Mesendoderm (in vitro differentiated cells): Measurements from ENCODE around the gene TMEM150C.
A peak's percentile ranks its signal among the peaks of the same experiment; 100 is the strongest.
"Not testable (repeated sequence)": the region's sequence is repeated elsewhere in the genome, so short reads cannot be mapped to it uniquely, and the experiment has no call there.

Source experiments
- DNase-seq: peaks from one replicate; pipeline ENCODE4 v3.0.0; 2013
- H2AK5ac ChIP-seq: 2 replicates; pipeline ENCODE4 v1.6.1; 2013; ENCODE audit warnings: low read length, inconsistent platforms
- H2BK120ac ChIP-seq: 2 replicates; pipeline ENCODE4 v1.6.1; 2013; ENCODE audit warnings: low read depth, mild to moderate bottlenecking, low read length, moderate library complexity, mixed read lengths
- H2BK15ac ChIP-seq: replicated peaks from 2 replicates; pipeline ENCODE4 v1.6.1; 2013; ENCODE audit warnings: low read depth, mild to moderate bottlenecking, moderate library complexity
- H2BK5ac ChIP-seq: 2 replicates; pipeline ENCODE4 v1.6.1; 2013; ENCODE audit warnings: low read length, inconsistent platforms
- H3K18ac ChIP-seq: 2 replicates; pipeline ENCODE4 v1.6.1; 2013; ENCODE audit warnings: mild to moderate bottlenecking, low read length, mixed read lengths
- H3K23ac ChIP-seq: one replicate; pipeline ENCODE4 v1.6.1; 2013; ENCODE audit warnings: low read length
- H3K27ac ChIP-seq: 2 replicates; pipeline ENCODE4 v1.5.1; 2013; ENCODE audit warnings: low read depth, mild to moderate bottlenecking, inconsistent platforms, low read length, moderate library complexity
- H3K27me3 ChIP-seq: 2 replicates; pipeline ENCODE4 v1.6.1; 2013; ENCODE audit warnings: low read length, control low read depth, mild to moderate bottlenecking, inconsistent platforms; ENCODE audit not compliant: insufficient read depth, poor library complexity
- H3K36me3 ChIP-seq: 2 replicates; pipeline ENCODE4 v1.6.1; 2013; ENCODE audit warnings: low read length, inconsistent platforms; ENCODE audit not compliant: control insufficient read depth, insufficient read depth
- H3K4ac ChIP-seq: one replicate; pipeline ENCODE4 v1.6.1; 2013; ENCODE audit warnings: low read depth, mild to moderate bottlenecking, low read length, moderate library complexity
- H3K4me1 ChIP-seq: 2 replicates; pipeline ENCODE4 v1.6.1; 2013; ENCODE audit warnings: low read depth, low read length, inconsistent platforms; ENCODE audit not compliant: control insufficient read depth
- H3K4me2 ChIP-seq: 2 replicates; pipeline ENCODE4 v1.6.1; 2013; ENCODE audit warnings: low read length
- H3K4me3 ChIP-seq: 2 replicates; pipeline ENCODE4 v1.5.1; 2013; ENCODE audit warnings: mild to moderate bottlenecking, low read length
- H3K56ac ChIP-seq: one replicate; pipeline ENCODE4 v1.6.1; 2013; ENCODE audit warnings: low read length
- H3K79me1 ChIP-seq: 2 replicates; pipeline ENCODE4 v1.6.1; 2013; ENCODE audit warnings: low read length, inconsistent platforms
- H3K79me2 ChIP-seq: 2 replicates; pipeline ENCODE4 v1.6.1; 2013; ENCODE audit warnings: mild to moderate bottlenecking, low read length; ENCODE audit not compliant: control insufficient read depth, insufficient read depth
- H3K9ac ChIP-seq: 2 replicates; pipeline ENCODE4 v1.6.1; 2013; ENCODE audit warnings: low read length, inconsistent platforms
- H4K5ac ChIP-seq: one replicate; pipeline ENCODE4 v1.6.1; 2013; ENCODE audit warnings: low read length
- H4K8ac ChIP-seq: one replicate; pipeline ENCODE4 v1.6.1; 2013; ENCODE audit warnings: low read depth, mild to moderate bottlenecking, control low read depth, low read length, moderate library complexity
- WGBS: extraction: QIAGEN DNeasy Blood & Tissue Kit; methylation state at CpG from one replicate; pipeline ENCODE4 v1.1.7; 2013; ENCODE audit warnings: low lambda C conversion rate, missing lambda C conversion rate; ENCODE audit not compliant: insufficient coverage; ENCODE audit errors: extremely low coverage; 5-methylcytosine and 5-hydroxymethylcytosine counted together

The TMEM150C gene

DNA sequence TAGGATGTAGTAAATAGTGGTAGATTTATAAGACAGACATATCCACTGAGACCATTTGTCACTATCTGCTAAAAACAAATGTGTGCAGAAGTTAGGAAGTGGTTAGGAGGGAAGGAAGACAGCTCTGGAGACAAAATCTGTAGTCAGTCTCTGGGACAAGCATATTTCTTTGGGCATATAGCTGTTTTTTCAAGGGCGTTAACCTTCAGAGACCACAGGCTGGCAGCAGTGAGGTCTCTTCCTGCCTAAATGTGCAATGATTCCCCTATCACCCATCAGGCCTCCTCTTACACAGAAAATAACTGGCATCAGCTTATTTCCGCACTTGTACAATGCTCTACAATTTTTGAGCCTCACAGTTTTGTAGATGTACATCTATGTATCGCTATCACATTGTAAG is 6.5 kb downstream of the TMEM150C start:
- no peak overlapping the region for H3K18ac ChIP-seq
- no peak overlapping the region for H4K5ac ChIP-seq
- WGBS = no CpG with 5 or more reads among the region's 3 CpGs
- no peaks in the 10 kb centered on the region for H3K79me2 ChIP-seq
- no peak overlapping the region for H2BK120ac ChIP-seq
- H2BK15ac ChIP-seq = no peak overlapping the region
- no peaks in the 10 kb centered on the region for H3K36me3 ChIP-seq
- H3K4me3 ChIP-seq = no peak overlapping the region
- no peak overlapping the region for H3K9ac ChIP-seq
- no peak overlapping the region for H3K27ac ChIP-seq
- H3K4me2 ChIP-seq = no peak overlapping the region
- H3K56ac ChIP-seq = no peak overlapping the region
- no peak overlapping the region for H3K4ac ChIP-seq
- no peak overlapping the region for H4K8ac ChIP-seq
- no peak overlapping the region for H2AK5ac ChIP-seq
- no peak overlapping the region for H3K23ac ChIP-seq
- no peak overlapping the region for H2BK5ac ChIP-seq
- no peaks in the 10 kb centered on the region for H3K79me1 ChIP-seq
- no peaks in the 10 kb centered on the region for H3K27me3 ChIP-seq
- DNase-seq = peak; percentile 44
- H3K4me1 ChIP-seq = no peaks in the 10 kb centered on the region

DNA sequence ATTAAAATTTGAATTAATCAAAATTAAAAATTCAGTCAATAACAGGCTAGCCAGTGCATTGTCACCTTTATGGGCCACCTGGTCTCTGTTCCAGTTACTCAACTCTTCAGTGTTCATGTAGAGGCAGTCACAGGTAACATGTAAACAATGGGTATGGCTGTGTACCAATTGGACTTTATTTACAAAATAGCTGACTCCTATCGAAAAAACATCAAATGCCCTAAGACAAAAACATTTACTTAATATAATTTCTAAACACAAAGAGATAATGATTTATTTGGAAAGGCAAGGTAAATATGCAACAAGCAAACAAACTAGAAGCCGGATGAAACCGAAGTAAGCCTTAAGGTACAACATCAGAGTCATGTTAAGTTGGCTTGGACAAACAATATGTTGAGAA is 8.8 kb downstream of the TMEM150C start:
- H2BK15ac ChIP-seq = no peak overlapping the region
- H3K27me3 ChIP-seq = no peaks in the 10 kb centered on the region
- no peaks in the 10 kb centered on the region for H3K4me1 ChIP-seq
- H3K36me3 ChIP-seq = no peaks in the 10 kb centered on the region
- no peak overlapping the region for H3K23ac ChIP-seq
- no peak overlapping the region for H3K4me3 ChIP-seq
- DNase-seq = no peak
- no peak overlapping the region for H3K18ac ChIP-seq
- H3K79me2 ChIP-seq = no peaks in the 10 kb centered on the region
- H3K4ac ChIP-seq = no peak overlapping the region
- 100% methylated on average over 1 of the region's 3 CpGs for WGBS
- no peak overlapping the region for H3K27ac ChIP-seq
- no peak overlapping the region for H4K5ac ChIP-seq
- H3K56ac ChIP-seq = no peak overlapping the region
- H2AK5ac ChIP-seq = no peak overlapping the region
- no peak overlapping the region for H4K8ac ChIP-seq
- no peak overlapping the region for H3K9ac ChIP-seq
- H3K79me1 ChIP-seq = no peaks in the 10 kb centered on the region
- H2BK120ac ChIP-seq = no peak overlapping the region
- no peak overlapping the region for H2BK5ac ChIP-seq
- H3K4me2 ChIP-seq = no peak overlapping the region

DNA sequence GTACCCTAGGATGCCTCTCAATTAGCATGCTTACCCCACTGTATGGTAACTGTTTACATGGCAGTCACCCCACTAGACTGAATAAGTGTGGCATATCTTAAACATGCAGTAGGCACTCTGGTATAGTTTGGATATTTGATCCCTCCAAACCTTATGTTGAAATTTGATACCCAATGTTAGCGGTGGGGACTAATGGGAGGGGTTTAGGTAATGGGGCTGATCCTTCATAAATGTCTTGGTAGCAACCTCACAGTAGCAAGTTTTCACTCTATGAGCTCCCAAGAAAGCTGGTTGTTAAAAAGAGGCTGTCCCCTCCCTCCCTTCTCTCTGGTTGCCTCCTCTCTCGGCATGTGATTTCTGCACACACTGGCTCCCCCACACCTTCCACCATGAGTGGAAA is 10.1 kb downstream of the TMEM150C start:
- WGBS = no CpG with 5 or more reads among the region's 2 CpGs
- no peak overlapping the region for H3K27ac ChIP-seq
- H3K4me3 ChIP-seq = no peak overlapping the region
- H4K5ac ChIP-seq = no peak overlapping the region
- no peaks in the 10 kb centered on the region for H3K79me1 ChIP-seq
- no peak overlapping the region for H3K56ac ChIP-seq
- no peaks in the 10 kb centered on the region for H3K27me3 ChIP-seq
- H3K4ac ChIP-seq = no peak overlapping the region
- no peaks in the 10 kb centered on the region for H3K36me3 ChIP-seq
- H2BK5ac ChIP-seq = no peak overlapping the region
- H3K9ac ChIP-seq = no peak overlapping the region
- no peak overlapping the region for H2AK5ac ChIP-seq
- H2BK120ac ChIP-seq = no peak overlapping the region
- no peaks in the 10 kb centered on the region for H3K79me2 ChIP-seq
- no peak overlapping the region for H3K18ac ChIP-seq
- DNase-seq = no peak
- H3K4me1 ChIP-seq = no peaks in the 10 kb centered on the region
- no peak overlapping the region for H4K8ac ChIP-seq
- no peak overlapping the region for H2BK15ac ChIP-seq
- H3K23ac ChIP-seq = no peak overlapping the region
- H3K4me2 ChIP-seq = no peak overlapping the region

DNA sequence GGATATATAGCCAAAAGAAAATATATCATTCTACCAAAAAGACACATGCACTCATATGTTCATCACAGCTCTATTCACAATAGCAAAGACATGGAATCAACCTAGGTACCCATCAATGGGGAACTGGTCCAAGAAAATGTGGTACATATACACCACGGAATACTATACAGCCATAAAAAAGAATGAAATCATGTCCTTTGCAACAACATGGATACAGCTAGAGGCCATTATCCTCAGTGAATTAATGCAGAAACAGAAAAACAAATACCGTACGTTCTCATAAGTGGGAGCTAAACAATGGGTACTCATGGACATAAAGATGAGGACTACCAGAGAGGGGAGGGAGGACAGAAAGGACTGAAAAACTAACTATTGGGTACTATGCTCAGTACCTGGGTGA is 13.9 kb downstream of the TMEM150C start:
- H3K36me3 ChIP-seq, H3K27ac ChIP-seq, H3K18ac ChIP-seq, H3K27me3 ChIP-seq, H3K23ac ChIP-seq, H4K5ac ChIP-seq, H3K9ac ChIP-seq, H3K4ac ChIP-seq, H3K4me3 ChIP-seq, H4K8ac ChIP-seq, H2BK120ac ChIP-seq, H2AK5ac ChIP-seq, H3K4me2 ChIP-seq, H3K4me1 ChIP-seq, H3K79me2 ChIP-seq, H2BK5ac ChIP-seq, H3K56ac ChIP-seq, H3K79me1 ChIP-seq, DNase-seq, H2BK15ac ChIP-seq: not testable (repeated sequence)
- WGBS = no CpG with 5 or more reads among the region's 3 CpGs

DNA sequence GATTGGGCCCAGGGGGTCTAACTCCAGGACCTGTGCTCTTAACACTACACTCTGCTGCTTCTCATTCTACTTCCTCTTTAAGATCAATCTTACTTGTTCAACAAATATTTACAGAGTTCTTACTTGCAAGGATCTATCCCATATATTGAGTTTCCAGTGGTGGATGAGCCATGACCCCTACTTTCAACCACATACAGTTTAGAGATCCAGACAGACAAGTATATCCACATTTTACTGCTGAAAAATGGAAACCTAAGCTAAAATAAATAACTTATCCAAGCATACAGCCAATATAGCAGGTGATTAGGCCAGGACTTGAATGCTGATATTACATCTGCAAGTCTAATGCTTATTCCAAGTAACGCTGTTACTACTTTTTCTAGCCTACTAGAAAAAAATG is 18.7 kb downstream of the TMEM150C start:
- no peak overlapping the region for H2BK5ac ChIP-seq
- no peak for DNase-seq
- no peak overlapping the region for H4K8ac ChIP-seq
- no peaks in the 10 kb centered on the region for H3K27me3 ChIP-seq
- H3K9ac ChIP-seq = no peak overlapping the region
- no peak overlapping the region for H3K4me3 ChIP-seq
- H3K4me2 ChIP-seq = no peak overlapping the region
- H2BK15ac ChIP-seq = no peak overlapping the region
- no peaks in the 10 kb centered on the region for H3K4me1 ChIP-seq
- no peaks in the 10 kb centered on the region for H3K36me3 ChIP-seq
- no peak overlapping the region for H3K56ac ChIP-seq
- H3K27ac ChIP-seq = no peak overlapping the region
- H2AK5ac ChIP-seq = no peak overlapping the region
- WGBS = no CpG with 5 or more reads among the region's 1 CpG
- no peak overlapping the region for H3K23ac ChIP-seq
- H3K4ac ChIP-seq = no peak overlapping the region
- H3K79me1 ChIP-seq = no peaks in the 10 kb centered on the region
- H4K5ac ChIP-seq = no peak overlapping the region
- no peak overlapping the region for H3K18ac ChIP-seq
- H2BK120ac ChIP-seq = no peak overlapping the region
- no peaks in the 10 kb centered on the region for H3K79me2 ChIP-seq

DNA sequence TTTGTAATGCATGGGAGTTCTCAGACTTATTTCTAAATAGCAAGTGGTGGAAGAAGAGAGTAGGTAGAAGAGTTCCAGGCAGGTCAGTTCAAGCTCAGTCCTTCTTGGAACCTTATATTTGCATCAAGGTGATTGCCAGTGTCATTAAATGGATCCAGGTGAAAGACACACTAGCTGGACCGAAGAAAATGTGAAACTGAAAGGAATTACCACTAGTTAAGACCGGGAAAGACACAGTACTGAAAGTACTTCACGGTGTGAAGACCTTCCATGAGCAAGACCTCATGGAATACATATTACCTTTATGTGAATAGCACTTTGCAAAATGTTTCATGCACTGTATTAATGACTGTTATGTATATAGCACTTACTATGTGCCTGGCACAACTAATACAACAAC is 19.1 kb downstream of the TMEM150C start:
- H3K79me2 ChIP-seq = no peaks in the 10 kb centered on the region
- no peaks in the 10 kb centered on the region for H3K79me1 ChIP-seq
- H3K56ac ChIP-seq = no peak overlapping the region
- no CpG with 5 or more reads among the region's 3 CpGs for WGBS
- H3K18ac ChIP-seq = no peak overlapping the region
- H3K4ac ChIP-seq = no peak overlapping the region
- H3K23ac ChIP-seq = no peak overlapping the region
- no peak overlapping the region for H3K9ac ChIP-seq
- no peaks in the 10 kb centered on the region for H3K4me1 ChIP-seq
- no peaks in the 10 kb centered on the region for H3K36me3 ChIP-seq
- no peak overlapping the region for H2BK120ac ChIP-seq
- no peak overlapping the region for H4K8ac ChIP-seq
- H2BK5ac ChIP-seq = no peak overlapping the region
- H3K27ac ChIP-seq = no peak overlapping the region
- no peak for DNase-seq
- no peak overlapping the region for H2BK15ac ChIP-seq
- no peak overlapping the region for H2AK5ac ChIP-seq
- H3K27me3 ChIP-seq = no peaks in the 10 kb centered on the region
- H3K4me2 ChIP-seq = no peak overlapping the region
- H3K4me3 ChIP-seq = no peak overlapping the region
- no peak overlapping the region for H4K5ac ChIP-seq
